Liver (tissue), 9 donors: ENCODE results near the gene SLC7A10. TPM values are rescaled to one million over a fixed set of nuclear protein-coding genes. Genes with fewer than 3 reads are reported as not detected.

ENCODE experiments used
- DNase-seq: peaks from one replicate; pipeline ENCODE4 v3.0.0-alpha.2; 2017; ENCODE audit warnings: low spot score
- H3K27ac ChIP-seq, 2 donors: one replicate each; pipeline ENCODE4 v1.7.0; 2013; ENCODE audit warnings: inconsistent platforms in 2 of 2, low read length in 2 of 2, control low read depth in 1 of 2, low read depth in 1 of 2, mild to moderate bottlenecking in 1 of 2
- H3K27me3 ChIP-seq, 4 donors: one replicate each; pipeline versions ENCODE4 v1.6.1 to v1.7.0; 2013; ENCODE audit warnings: low read length in 3 of 4, inconsistent platforms in 1 of 4, mild to moderate bottlenecking in 1 of 4, moderate library complexity in 1 of 4; ENCODE audit not compliant: control insufficient read depth in 4 of 4, insufficient read depth in 4 of 4
- H3K36me3 ChIP-seq, 4 donors: one replicate each; pipeline versions ENCODE4 v1.6.1 to v1.7.0; 2013; ENCODE audit warnings: low read length in 3 of 4, mild to moderate bottlenecking in 3 of 4, low read depth in 1 of 4, moderate library complexity in 1 of 4; ENCODE audit not compliant: control insufficient read depth in 4 of 4, insufficient read depth in 3 of 4
- H3K4me1 ChIP-seq, 4 donors: one replicate each; pipeline versions ENCODE4 v1.6.1 to v1.7.0; 2013; ENCODE audit warnings: low read length in 3 of 4, mild to moderate bottlenecking in 3 of 4, moderate library complexity in 1 of 4; ENCODE audit not compliant: control insufficient read depth in 4 of 4, insufficient read depth in 4 of 4
- H3K4me3 ChIP-seq, 3 donors: one replicate each; pipeline versions ENCODE4 v1.6.1 to v1.7.0; 2013; ENCODE audit warnings: low read length in 3 of 3, control low read depth in 1 of 3, low read depth in 1 of 3, mild to moderate bottlenecking in 1 of 3
- H3K9ac ChIP-seq, 2 donors: one replicate each; pipeline ENCODE4 v1.7.0; 2013; ENCODE audit warnings: low read length in 2 of 2, mild to moderate bottlenecking in 2 of 2, moderate library complexity in 2 of 2, control low read depth in 1 of 2, low read depth in 1 of 2
- H3K9me3 ChIP-seq, 4 donors: one replicate each; pipeline versions ENCODE4 v1.6.1 to v1.7.0; 2013; ENCODE audit warnings: low read length in 3 of 4; ENCODE audit not compliant: control insufficient read depth in 4 of 4
- ATF3 ChIP-seq: IDR thresholded peaks from 2 replicates; pipeline ENCODE4 v1.6.1; 2016; ENCODE audit warnings: antibody characterized with exemption
- CTCF ChIP-seq: fragments of 150-350 bp; IDR thresholded peaks from 2 replicates; pipeline ENCODE4 v1.5.1; 2017; ENCODE audit warnings: improper control_type of control experiment, low read depth, low read length; ENCODE audit not compliant: missing input control
- EGR1 ChIP-seq, 2 donors: IDR thresholded peaks; 2 replicates each; pipeline ENCODE4 v1.6.1; 2016 to 2018; ENCODE audit warnings: antibody characterized with exemption in 2 of 2, low read depth in 2 of 2
- FOXA1 ChIP-seq: IDR thresholded peaks from 2 replicates; pipeline ENCODE4 v1.6.1; 2016; ENCODE audit warnings: antibody characterized with exemption
- FOXA2 ChIP-seq: IDR thresholded peaks from 2 replicates; pipeline ENCODE4 v1.6.1; 2016; ENCODE audit warnings: antibody characterized with exemption
- GABPA ChIP-seq, 2 donors: IDR thresholded peaks in 1 of 2; conservative IDR thresholded peaks in 1 of 2; 2 replicates each; pipeline ENCODE4 v1.6.1; 2016; ENCODE audit warnings: antibody characterized with exemption in 2 of 2, mild to moderate bottlenecking in 1 of 2, moderate library complexity in 1 of 2
- HNF4A ChIP-seq, 2 donors: conservative IDR thresholded peaks; 2 replicates each; pipeline ENCODE4 v1.6.1; 2016; ENCODE audit warnings: antibody characterized with exemption in 2 of 2, mild to moderate bottlenecking in 2 of 2
- HNF4G ChIP-seq: IDR thresholded peaks from 2 replicates; pipeline ENCODE4 v1.6.1; 2016; ENCODE audit warnings: antibody characterized with exemption
- JUND ChIP-seq, 2 donors: IDR thresholded peaks; 2 replicates each; pipeline ENCODE4 v1.6.1; 2016; ENCODE audit warnings: antibody characterized with exemption in 2 of 2
- MAX ChIP-seq: IDR thresholded peaks from 2 replicates; pipeline ENCODE4 v1.6.1; 2016; ENCODE audit warnings: antibody characterized with exemption
- NR2F2 ChIP-seq: IDR thresholded peaks from 2 replicates; pipeline ENCODE4 v1.6.1; 2016; ENCODE audit warnings: antibody characterized with exemption
- RAD21 ChIP-seq, 2 donors: IDR thresholded peaks; 2 replicates each; pipeline ENCODE4 v1.6.1; 2016; ENCODE audit warnings: antibody characterized with exemption in 2 of 2, mild to moderate bottlenecking in 2 of 2
- REST ChIP-seq: IDR thresholded peaks from 2 replicates; pipeline ENCODE4 v1.6.1; 2016; ENCODE audit warnings: antibody characterized with exemption, mild to moderate bottlenecking
- RXRA ChIP-seq, 2 donors: IDR thresholded peaks; 2 replicates each; pipeline ENCODE4 v1.6.1; 2017 to 2018; ENCODE audit warnings: antibody characterized with exemption in 2 of 2, mild to moderate bottlenecking in 1 of 2
- SP1 ChIP-seq: IDR thresholded peaks from 2 replicates; pipeline ENCODE4 v1.6.1; 2018; ENCODE audit warnings: antibody characterized with exemption, mild to moderate bottlenecking
- TAF1 ChIP-seq: conservative IDR thresholded peaks from 2 replicates; pipeline ENCODE4 v1.6.1; 2016; ENCODE audit warnings: antibody characterized with exemption, mild to moderate bottlenecking
- YY1 ChIP-seq: IDR thresholded peaks from 2 replicates; pipeline ENCODE4 v1.6.1; 2016; ENCODE audit warnings: antibody characterized with exemption, mild to moderate bottlenecking
- ZBTB33 ChIP-seq: IDR thresholded peaks from 2 replicates; pipeline ENCODE4 v1.6.1; 2016; ENCODE audit warnings: antibody characterized with exemption
- WGBS: extraction: QIAGEN DNeasy Blood & Tissue Kit; methylation state at CpG from one replicate; pipeline ENCODE4 v1.1.7; 2013; 5-methylcytosine and 5-hydroxymethylcytosine counted together
- polyA plus RNA-seq, 2 donors: library from polyadenylated mRNA; stranded (reverse) in 1 of 2; unstranded in 1 of 2; fragments of 200-250 nt in 1 of 2; fragments of >200 nt in 1 of 2; fragmentation: Nextera tagmentation in 1 of 2; extraction: Ambion mirVana in 1 of 2; gene quantifications; one replicate each; pipeline versions ENCODE4 v1.2.1 to v1.2.3, GENCODE V29; 2013 to 2015
- total RNA-seq, 2 donors: library from RNA; depleted of rRNA; stranded (reverse); fragments of >200 nt; gene quantifications; one replicate each; pipeline ENCODE4 v1.2.3, GENCODE V29; 2014
- donor health status: healthy.
- donor health status: healthy.
- donor health status: healthy.
- donor health status: healthy.
- donor health status: healthy.

The SLC7A10 gene
- total and polyA plus RNA-seq, 4 donors: not detected

- Histone ChIP-seq H3K27me3 (no peaks in the 10 kb centered on the region), H3K4me1 (peaks cover 0 to 18% (median 10%) of the 10 kb centered on the region in 4 donors), H3K36me3 (peaks cover 3 to 37% (median 11%) of the 10 kb centered on the region in 4 donors), H3K9me3 (no peaks in the 10 kb centered on the region), H3K9ac (no peak overlapping the region), H3K27ac (no peak overlapping the region), H3K4me3 (no peak overlapping the region)
- TF ChIP-seq REST: no peak
- TF ChIP-seq RXRA (IDR thresholded peaks at IDR 0.05): no peak
- TF ChIP-seq FOXA2: no peak
- TF ChIP-seq MAX: no peak
- no peak for DNase-seq
- 94% methylated on average over 6 of the region's 6 CpGs for WGBS
Measured at GRCh38 chr19:33203529-33203928, 22.1 kb downstream of the SLC7A10 start.

GRCh38 chr19:33202546-33203507, 22.8 kb downstream of the SLC7A10 start:
- no peak overlapping the region for H3K9ac ChIP-seq
- no peaks in the 10 kb centered on the region for H3K9me3 ChIP-seq
- peaks cover 3 to 43% (median 11%) of the 10 kb centered on the region in 4 donors for H3K36me3 ChIP-seq
- TF ChIP-seq MAX: no peak
- no peak for TF ChIP-seq ZBTB33
- TF ChIP-seq GABPA (IDR thresholded peaks at IDR 0.05 in 1 of 2, conservative IDR thresholded peaks at IDR 0.05 in 1 of 2): no peak
- TF ChIP-seq JUND (IDR thresholded peaks at IDR 0.05): no peak
- TF ChIP-seq EGR1 (IDR thresholded peaks at IDR 0.05; ENCODE audit: low read depth in 2 of 2): no peak
- TF ChIP-seq RAD21 (IDR thresholded peaks at IDR 0.05): no peak
- no peak for TF ChIP-seq TAF1
- no peak for TF ChIP-seq YY1
- TF ChIP-seq REST: no peak
- TF ChIP-seq NR2F2: no peak
- no peak for TF ChIP-seq FOXA1
- no peak for TF ChIP-seq HNF4G
- TF ChIP-seq ATF3: no peak
- TF ChIP-seq SP1: no peak
- TF ChIP-seq HNF4A (conservative IDR thresholded peaks at IDR 0.05): no peak
- TF ChIP-seq RXRA (IDR thresholded peaks at IDR 0.05): no peak
- TF ChIP-seq CTCF: no peak
- no peak for TF ChIP-seq FOXA2
- no peaks in the 10 kb centered on the region for H3K27me3 ChIP-seq
- peaks cover 0 to 11% (median 3%) of the 10 kb centered on the region in 4 donors for H3K4me1 ChIP-seq
- H3K4me3 ChIP-seq: no peak overlapping the region
- no peak for DNase-seq
- H3K27ac ChIP-seq: no peak overlapping the region
- 92% methylated on average over 27 of the region's 27 CpGs for WGBS
